ENCODE measurements around the gene RAB20. TPM values are rescaled to one million over a fixed set of nuclear protein-coding genes. Genes with fewer than 3 reads are reported as not detected.
"Not testable (repeated sequence)": the region's sequence is repeated elsewhere in the genome, so short reads cannot be mapped to it uniquely, and the experiment has no call there.

Gene RAB20
- polyA plus RNA-seq, 1 experiment = 2.2 TPM

DNA sequence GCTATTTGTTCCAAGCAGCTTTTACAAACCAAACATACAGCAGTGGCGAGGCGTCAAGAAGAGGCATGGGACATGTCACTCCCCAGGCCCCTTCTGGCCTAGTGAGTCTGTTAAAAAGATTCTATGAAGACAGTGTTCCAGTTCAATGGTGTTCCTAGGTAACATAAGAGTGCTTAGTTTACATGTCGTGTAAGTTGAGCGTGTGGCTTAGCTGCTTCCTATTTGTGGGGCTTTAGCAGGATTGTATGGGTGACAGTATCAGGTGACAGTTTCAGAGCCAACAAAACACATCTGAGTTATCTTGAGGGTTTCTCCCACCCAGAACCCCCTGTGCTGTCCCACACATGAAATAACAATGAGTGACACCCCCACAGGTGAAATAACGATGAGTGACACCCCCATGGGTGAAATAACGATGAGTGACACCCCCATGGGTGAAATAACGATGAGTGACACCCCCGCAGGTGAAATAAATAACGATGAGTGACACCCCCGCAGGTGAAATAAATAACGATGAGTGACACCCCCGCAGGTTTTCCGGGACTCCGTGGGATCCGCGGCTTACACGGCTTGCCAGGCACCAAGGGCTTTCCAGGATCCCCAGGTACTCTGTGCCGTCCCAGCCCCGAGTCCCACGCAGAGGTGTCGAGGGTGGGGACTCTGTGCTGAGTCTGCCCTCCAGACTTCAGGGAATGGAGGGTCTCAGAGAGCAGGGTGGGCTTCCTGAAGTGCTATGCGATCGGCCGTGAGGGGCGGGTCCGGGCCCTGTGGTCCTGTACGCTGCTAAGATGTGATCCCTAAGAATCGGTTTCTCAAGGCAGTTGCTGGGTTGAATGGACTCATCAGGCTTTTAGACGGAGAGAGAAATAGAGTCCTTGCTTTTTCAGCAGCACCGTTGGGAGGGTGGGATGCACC lies 68.6 kb downstream of the RAB20 start:
- H3K27ac ChIP-seq (ENCODE audit: low read depth, low read length) = no peak overlapping the region
- no peak overlapping the region for H3K4me3 ChIP-seq (ENCODE audit: low read depth, low read length)
- H3K27me3 ChIP-seq (ENCODE audit: control insufficient read depth, insufficient read depth, low read length) = no peaks in the 10 kb centered on the region
- TF ChIP-seq CTCF (IDR thresholded peaks at IDR 0.05; ENCODE audit: low read depth, low read length) = no peak
- DNase-seq (ENCODE audit: low read depth, low spot score) = no peak
- ChIA-PET CTCF (no interaction called here), POLR2A (no interaction called here)
- H3K9me3 ChIP-seq (ENCODE audit: control insufficient read depth, insufficient read depth, low read length) = no peaks in the 10 kb centered on the region; the same call in 1 of the 2 replicates

- TF ChIP-seq CTCF (IDR thresholded peaks at IDR 0.05; ENCODE audit: low read depth, low read length) = no peak
- H3K9me3 ChIP-seq (ENCODE audit: control insufficient read depth, insufficient read depth, low read length) = no peaks in the 10 kb centered on the region; the same call in 1 of the 2 replicates
- H3K27me3 ChIP-seq (ENCODE audit: control insufficient read depth, insufficient read depth, low read length) = no peaks in the 10 kb centered on the region
- H3K27ac ChIP-seq (ENCODE audit: low read depth, low read length) = no peak overlapping the region
- no peak overlapping the region for H3K4me3 ChIP-seq (ENCODE audit: low read depth, low read length)
- ChIA-PET POLR2A (no interaction called here), CTCF (no interaction called here)
- DNase-seq (ENCODE audit: low read depth, low spot score) = no peak
Observed at GRCh38 chr13:110491869-110492678, 69.4 kb downstream of the RAB20 start.

DNA sequence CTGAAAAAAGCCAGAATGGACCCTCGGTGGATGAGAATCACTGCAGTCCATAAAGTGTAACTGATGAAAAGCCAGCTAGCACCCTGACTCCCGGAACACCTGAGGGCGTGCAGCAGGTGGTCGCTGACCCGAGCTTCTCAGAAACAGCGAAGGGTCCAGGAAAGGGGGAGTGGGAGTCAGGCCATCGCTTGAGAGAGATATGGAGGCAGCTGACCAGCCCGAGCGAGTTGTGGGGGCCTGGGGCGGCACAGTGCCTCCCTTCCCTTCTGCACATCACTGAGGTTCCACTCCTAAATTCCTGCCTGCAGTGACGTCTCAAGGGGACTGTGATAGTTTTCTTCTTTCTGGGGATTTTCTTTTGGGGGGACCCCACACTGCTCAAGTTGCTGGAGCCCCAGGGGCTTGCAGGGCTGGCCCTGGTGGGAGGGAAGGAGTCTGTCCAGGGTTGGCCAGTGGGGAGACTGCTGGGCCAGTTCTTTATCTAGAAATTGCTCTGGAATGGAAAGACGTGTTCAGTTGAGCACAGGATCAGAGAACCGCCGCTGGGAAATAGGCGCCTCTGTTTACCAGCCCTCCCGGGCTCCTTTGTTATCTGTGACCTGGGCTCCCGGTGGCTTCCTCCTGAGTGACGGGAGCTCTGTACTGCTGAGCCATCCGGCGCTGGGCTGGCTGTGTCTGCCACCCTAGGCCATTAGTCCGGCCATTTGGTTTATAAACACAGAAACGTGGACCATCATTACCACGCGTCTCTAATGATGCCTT lies 71.3 kb downstream of the RAB20 start:
- Histone ChIP-seq H3K27ac (ENCODE audit: low read depth, low read length) (no peak overlapping the region), H3K4me3 (ENCODE audit: low read depth, low read length) (no peak overlapping the region), H3K9me3 (ENCODE audit: control insufficient read depth, insufficient read depth, low read length) (no peaks in the 10 kb centered on the region; the same call in 1 of the 2 replicates), H3K27me3 (ENCODE audit: control insufficient read depth, insufficient read depth, low read length) (no peaks in the 10 kb centered on the region)
- POLR2A ChIA-PET = no interaction called here
- no peak for DNase-seq (ENCODE audit: low read depth, low spot score)
- TF ChIP-seq CTCF (IDR thresholded peaks at IDR 0.05; ENCODE audit: low read depth, low read length) = no peak
- CTCF ChIA-PET = no interaction called here

DNA sequence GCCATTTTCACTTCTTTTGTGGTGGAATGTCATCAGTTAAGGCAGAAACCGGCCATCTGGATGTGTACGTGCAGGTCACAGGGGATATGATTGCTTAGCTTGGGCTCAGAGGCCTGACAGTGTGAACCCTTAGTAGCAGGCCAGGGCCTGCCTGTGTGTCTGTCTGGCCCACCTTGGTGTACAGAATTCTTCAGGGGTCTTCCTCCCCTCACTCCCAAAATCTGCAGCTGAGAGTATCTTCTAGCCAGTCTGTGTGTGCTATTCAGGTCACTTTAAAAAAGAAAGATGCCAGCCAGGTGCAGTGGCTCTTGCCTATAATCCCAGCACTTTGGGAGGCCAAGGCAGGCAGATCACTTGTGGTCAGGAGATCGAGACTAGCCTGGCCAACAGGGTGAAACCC lies 74.6 kb downstream of the RAB20 start:
- H3K27ac ChIP-seq (ENCODE audit: low read depth, low read length); H3K27me3 ChIP-seq (ENCODE audit: control insufficient read depth, insufficient read depth, low read length); DNase-seq (ENCODE audit: low read depth, low spot score): not testable (repeated sequence)

DNA sequence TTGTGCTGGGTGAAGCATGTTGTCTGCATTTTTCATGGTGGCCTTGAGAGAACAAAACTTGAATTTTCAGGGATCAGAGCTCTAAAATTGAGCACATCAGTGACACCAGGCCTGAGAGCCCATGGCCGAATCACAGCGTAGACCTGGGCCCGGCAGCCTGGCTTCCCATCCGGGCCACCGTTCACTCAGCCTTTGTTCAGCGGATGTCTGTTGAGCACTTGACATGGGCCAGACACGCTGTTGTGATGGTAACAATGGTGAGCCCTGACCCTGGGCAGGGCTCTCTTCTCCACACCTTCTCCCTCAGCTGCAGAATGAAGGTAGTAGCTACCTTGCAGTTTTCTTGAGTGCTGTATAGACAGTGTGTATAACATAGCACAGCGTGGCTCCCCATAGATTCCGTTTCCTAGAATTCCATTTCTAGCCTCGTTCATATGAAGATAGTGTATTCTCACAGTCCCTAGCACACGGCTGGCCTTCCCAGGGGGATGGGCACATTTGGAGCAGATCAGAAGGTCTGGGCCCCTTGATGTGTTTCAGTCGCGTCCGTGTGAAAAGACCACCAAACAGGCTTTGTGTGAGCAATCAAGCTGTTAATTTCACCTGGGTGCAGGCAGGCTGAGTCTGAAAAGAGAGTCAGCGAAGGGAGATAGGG lies 75.3 kb downstream of the RAB20 start:
- H3K4me3 ChIP-seq (ENCODE audit: low read depth, low read length) = no peak overlapping the region
- ChIA-PET POLR2A (no interaction called here), CTCF (no interaction called here)
- H3K27ac ChIP-seq (ENCODE audit: low read depth, low read length) = no peak overlapping the region
- TF ChIP-seq CTCF (IDR thresholded peaks at IDR 0.05; ENCODE audit: low read depth, low read length) = no peak
- no peaks in the 10 kb centered on the region; the same call in 1 of the 2 replicates for H3K9me3 ChIP-seq (ENCODE audit: control insufficient read depth, insufficient read depth, low read length)
- DNase-seq (ENCODE audit: low read depth, low spot score) = no peak
- H3K27me3 ChIP-seq (ENCODE audit: control insufficient read depth, insufficient read depth, low read length) = no peaks in the 10 kb centered on the region

More for the DNA sequence above, 74.6 kb downstream of the RAB20 start:
- H3K4me3 ChIP-seq (ENCODE audit: low read depth, low read length); H3K9me3 ChIP-seq (ENCODE audit: control insufficient read depth, insufficient read depth, low read length); CTCF ChIA-PET: not testable (repeated sequence)
- POLR2A ChIA-PET = interaction anchor here (0.6 kb wide), 1 partner anchor 18 kb away, joined by 3 read pairs; no protein-coding TSS in a partner anchor
